ENCODE measurements around the gene TMEM255B.

The TMEM255B gene

DNA sequence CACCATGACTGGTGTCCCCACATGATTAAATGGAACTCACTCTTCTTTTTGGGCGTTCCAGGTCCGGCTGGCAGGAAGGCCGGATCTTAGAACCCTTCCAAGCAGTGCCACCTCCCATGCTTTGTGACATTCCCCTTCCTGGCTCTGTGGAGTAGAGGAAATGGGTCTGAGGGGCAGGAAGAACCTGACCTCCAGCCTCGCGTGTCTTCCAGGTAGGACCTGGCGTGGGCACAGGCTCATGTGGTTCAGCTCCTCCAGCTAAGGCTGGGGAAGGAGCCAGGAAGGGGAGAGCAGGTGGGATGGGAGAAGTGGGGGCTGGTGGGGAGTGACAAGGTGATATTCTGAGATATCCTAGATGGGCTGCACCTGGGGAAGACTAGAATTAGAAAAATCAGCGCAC is 2.1 kb downstream of the TMEM255B start:
- ATAC-seq = no peak
- TF ChIP-seq ZNF565 (CRISPR knock-in tag; conservative IDR thresholded peaks at IDR 0.05; ENCODE audit: low read depth) (no peak), PPARA (CRISPR knock-in tag; IDR thresholded peaks at IDR 0.05; ENCODE audit: borderline replicate concordance) (no peak), ESRRG (CRISPR knock-in tag; IDR thresholded peaks at IDR 0.05) (no peak), CSDC2 (CRISPR knock-in tag; IDR thresholded peaks at IDR 0.05) (no peak), GLIS3 (CRISPR knock-in tag; IDR thresholded peaks at IDR 0.05) (no peak), OSR1 (CRISPR knock-in tag; IDR thresholded peaks at IDR 0.05) (no peak), TOX (CRISPR knock-in tag; IDR thresholded peaks at IDR 0.05; ENCODE audit: borderline replicate concordance) (no peak), BACH2 (CRISPR knock-in tag; IDR thresholded peaks at IDR 0.05; ENCODE audit: borderline replicate concordance) (no peak), ZC3H10 (CRISPR knock-in tag; IDR thresholded peaks at IDR 0.05) (no peak)
- TF ChIP-seq, protein P1, sequence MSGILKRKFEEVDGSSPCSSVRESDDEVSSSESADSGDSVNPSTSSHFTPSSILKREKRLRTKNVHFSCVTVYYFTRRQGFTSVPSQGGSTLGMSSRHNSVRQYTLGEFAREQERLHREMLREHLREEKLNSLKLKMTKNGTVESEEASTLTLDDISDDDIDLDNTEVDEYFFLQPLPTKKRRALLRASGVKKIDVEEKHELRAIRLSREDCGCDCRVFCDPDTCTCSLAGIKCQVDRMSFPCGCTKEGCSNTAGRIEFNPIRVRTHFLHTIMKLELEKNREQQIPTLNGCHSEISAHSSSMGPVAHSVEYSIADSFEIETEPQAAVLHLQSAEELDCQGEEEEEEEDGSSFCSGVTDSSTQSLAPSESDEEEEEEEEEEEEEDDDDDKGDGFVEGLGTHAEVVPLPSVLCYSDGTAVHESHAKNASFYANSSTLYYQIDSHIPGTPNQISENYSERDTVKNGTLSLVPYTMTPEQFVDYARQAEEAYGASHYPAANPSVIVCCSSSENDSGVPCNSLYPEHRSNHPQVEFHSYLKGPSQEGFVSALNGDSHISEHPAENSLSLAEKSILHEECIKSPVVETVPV (CRISPR knock-in tag; IDR thresholded peaks at IDR 0.05) = no peak
- TF ChIP-seq, protein P2, sequence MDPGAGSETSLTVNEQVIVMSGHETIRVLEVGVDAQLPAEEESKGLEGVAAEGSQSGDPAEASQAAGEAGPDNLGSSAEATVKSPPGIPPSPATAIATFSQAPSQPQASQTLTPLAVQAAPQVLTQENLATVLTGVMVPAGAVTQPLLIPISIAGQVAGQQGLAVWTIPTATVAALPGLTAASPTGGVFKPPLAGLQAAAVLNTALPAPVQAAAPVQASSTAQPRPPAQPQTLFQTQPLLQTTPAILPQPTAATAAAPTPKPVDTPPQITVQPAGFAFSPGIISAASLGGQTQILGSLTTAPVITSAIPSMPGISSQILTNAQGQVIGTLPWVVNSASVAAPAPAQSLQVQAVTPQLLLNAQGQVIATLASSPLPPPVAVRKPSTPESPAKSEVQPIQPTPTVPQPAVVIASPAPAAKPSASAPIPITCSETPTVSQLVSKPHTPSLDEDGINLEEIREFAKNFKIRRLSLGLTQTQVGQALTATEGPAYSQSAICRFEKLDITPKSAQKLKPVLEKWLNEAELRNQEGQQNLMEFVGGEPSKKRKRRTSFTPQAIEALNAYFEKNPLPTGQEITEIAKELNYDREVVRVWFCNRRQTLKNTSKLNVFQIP (CRISPR knock-in tag; IDR thresholded peaks at IDR 0.05; ENCODE audit: borderline replicate concordance, low read depth) = no peak
- TF ChIP-seq, protein P3, sequence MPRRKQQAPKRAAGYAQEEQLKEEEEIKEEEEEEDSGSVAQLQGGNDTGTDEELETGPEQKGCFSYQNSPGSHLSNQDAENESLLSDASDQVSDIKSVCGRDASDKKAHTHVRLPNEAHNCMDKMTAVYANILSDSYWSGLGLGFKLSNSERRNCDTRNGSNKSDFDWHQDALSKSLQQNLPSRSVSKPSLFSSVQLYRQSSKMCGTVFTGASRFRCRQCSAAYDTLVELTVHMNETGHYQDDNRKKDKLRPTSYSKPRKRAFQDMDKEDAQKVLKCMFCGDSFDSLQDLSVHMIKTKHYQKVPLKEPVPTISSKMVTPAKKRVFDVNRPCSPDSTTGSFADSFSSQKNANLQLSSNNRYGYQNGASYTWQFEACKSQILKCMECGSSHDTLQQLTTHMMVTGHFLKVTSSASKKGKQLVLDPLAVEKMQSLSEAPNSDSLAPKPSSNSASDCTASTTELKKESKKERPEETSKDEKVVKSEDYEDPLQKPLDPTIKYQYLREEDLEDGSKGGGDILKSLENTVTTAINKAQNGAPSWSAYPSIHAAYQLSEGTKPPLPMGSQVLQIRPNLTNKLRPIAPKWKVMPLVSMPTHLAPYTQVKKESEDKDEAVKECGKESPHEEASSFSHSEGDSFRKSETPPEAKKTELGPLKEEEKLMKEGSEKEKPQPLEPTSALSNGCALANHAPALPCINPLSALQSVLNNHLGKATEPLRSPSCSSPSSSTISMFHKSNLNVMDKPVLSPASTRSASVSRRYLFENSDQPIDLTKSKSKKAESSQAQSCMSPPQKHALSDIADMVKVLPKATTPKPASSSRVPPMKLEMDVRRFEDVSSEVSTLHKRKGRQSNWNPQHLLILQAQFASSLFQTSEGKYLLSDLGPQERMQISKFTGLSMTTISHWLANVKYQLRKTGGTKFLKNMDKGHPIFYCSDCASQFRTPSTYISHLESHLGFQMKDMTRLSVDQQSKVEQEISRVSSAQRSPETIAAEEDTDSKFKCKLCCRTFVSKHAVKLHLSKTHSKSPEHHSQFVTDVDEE (CRISPR knock-in tag; IDR thresholded peaks at IDR 0.05) = no peak

GRCh38 chr13:113762075-113762474 is 3.0 kb downstream of the TMEM255B start:
- no peak for ATAC-seq
- TF ChIP-seq, protein P1 (CRISPR knock-in tag; IDR thresholded peaks at IDR 0.05) = no peak

GRCh38 chr13:113762538-113762937 is 3.5 kb downstream of the TMEM255B start:
- ATAC-seq = no peak
- TF ChIP-seq ZNF8 (CRISPR knock-in tag; IDR thresholded peaks at IDR 0.05) = no peak
- no peak for TF ChIP-seq CREB5 (CRISPR knock-in tag; IDR thresholded peaks at IDR 0.05; ENCODE audit: low read depth)
- TF ChIP-seq RARB (CRISPR knock-in tag; IDR thresholded peaks at IDR 0.05) = no peak
- TF ChIP-seq ZC3H10 (CRISPR knock-in tag; IDR thresholded peaks at IDR 0.05) = no peak
- TF ChIP-seq ZFP3 (CRISPR knock-in tag; IDR thresholded peaks at IDR 0.05) = no peak
- no peak for TF ChIP-seq TCF4 (CRISPR knock-in tag; IDR thresholded peaks at IDR 0.05; ENCODE audit: borderline replicate concordance)
- TF ChIP-seq ESRRG (CRISPR knock-in tag; IDR thresholded peaks at IDR 0.05) = no peak
- TF ChIP-seq TOX (CRISPR knock-in tag; IDR thresholded peaks at IDR 0.05; ENCODE audit: borderline replicate concordance) = no peak
- TF ChIP-seq PPARA (CRISPR knock-in tag; IDR thresholded peaks at IDR 0.05; ENCODE audit: borderline replicate concordance) = no peak
- TF ChIP-seq, protein P2 (CRISPR knock-in tag; IDR thresholded peaks at IDR 0.05; ENCODE audit: borderline replicate concordance, low read depth) = no peak
- TF ChIP-seq, protein P3 (CRISPR knock-in tag; IDR thresholded peaks at IDR 0.05) = no peak
- TF ChIP-seq ZNF565 (CRISPR knock-in tag; conservative IDR thresholded peaks at IDR 0.05; ENCODE audit: low read depth) = no peak
- TF ChIP-seq ZFP30 (CRISPR knock-in tag; IDR thresholded peaks at IDR 0.05) = no peak
- TF ChIP-seq OSR1 (CRISPR knock-in tag; IDR thresholded peaks at IDR 0.05) = no peak
- TF ChIP-seq ISL1 (CRISPR knock-in tag; IDR thresholded peaks at IDR 0.05) = no peak
